Measurements from ENCODE around the gene SRSF12. TPM values are rescaled to one million over a fixed set of nuclear protein-coding genes. Genes with fewer than 3 reads are reported as not detected.

The SRSF12 gene
- total RNA-seq, 1 donor from 2014 or later, result 12.1 TPM

- no peak overlapping the region for H3K4me3 Mint-ChIP-seq (ENCODE audit: unreplicated experiment)
- peaks cover 3% of the 10 kb centered on the region for H3K9me3 Mint-ChIP-seq (ENCODE audit: unreplicated experiment)
- H3K27ac Mint-ChIP-seq (ENCODE audit: unreplicated experiment), result no peak overlapping the region
- no peak for DNase-seq
- no peaks in the 10 kb centered on the region for H3K27me3 Mint-ChIP-seq (ENCODE audit: unreplicated experiment)
- peaks cover 7% of the 10 kb centered on the region for H3K4me1 Mint-ChIP-seq (ENCODE audit: low read depth, unreplicated experiment)
- H3K36me3 Mint-ChIP-seq (ENCODE audit: unreplicated experiment), result no peaks in the 10 kb centered on the region
- no peak for TF ChIP-seq CTCF (IDR thresholded peaks at IDR 0.05; ENCODE audit: partially characterized antibody, unreplicated experiment)
These were observed 59.2 kb downstream of the SRSF12 start for GRCh38 chr6:89058627-89059026.

GRCh38 chr6:89057759-89058158, 60.1 kb downstream of the SRSF12 start:
- Mint-ChIP-seq H3K4me3 (ENCODE audit: unreplicated experiment) (no peak overlapping the region), H3K27ac (ENCODE audit: unreplicated experiment) (no peak overlapping the region), H3K9me3 (ENCODE audit: unreplicated experiment) (no peaks in the 10 kb centered on the region), H3K27me3 (ENCODE audit: unreplicated experiment) (no peaks in the 10 kb centered on the region), H3K4me1 (ENCODE audit: low read depth, unreplicated experiment) (peaks cover 7% of the 10 kb centered on the region), H3K36me3 (ENCODE audit: unreplicated experiment) (no peaks in the 10 kb centered on the region)
- TF ChIP-seq CTCF (IDR thresholded peaks at IDR 0.05; ENCODE audit: partially characterized antibody, unreplicated experiment), result no peak
- no peak for DNase-seq

GRCh38 chr6:89054208-89054607, 63.7 kb downstream of the SRSF12 start:
- H3K9me3 Mint-ChIP-seq (ENCODE audit: unreplicated experiment), result no peaks in the 10 kb centered on the region
- H3K36me3 Mint-ChIP-seq (ENCODE audit: unreplicated experiment), result no peaks in the 10 kb centered on the region
- no peak overlapping the region for H3K4me3 Mint-ChIP-seq (ENCODE audit: unreplicated experiment)
- DNase-seq, result no peak
- no peaks in the 10 kb centered on the region for H3K27me3 Mint-ChIP-seq (ENCODE audit: unreplicated experiment)
- no peak for TF ChIP-seq CTCF (IDR thresholded peaks at IDR 0.05; ENCODE audit: partially characterized antibody, unreplicated experiment)
- H3K27ac Mint-ChIP-seq (ENCODE audit: unreplicated experiment), result no peak overlapping the region
- H3K4me1 Mint-ChIP-seq (ENCODE audit: low read depth, unreplicated experiment), result peaks cover 7% of the 10 kb centered on the region

- H3K27ac Mint-ChIP-seq (ENCODE audit: unreplicated experiment), result no peak overlapping the region
- DNase-seq, result no peak
- no peaks in the 10 kb centered on the region for H3K4me1 Mint-ChIP-seq (ENCODE audit: low read depth, unreplicated experiment)
- H3K36me3 Mint-ChIP-seq (ENCODE audit: unreplicated experiment), result no peaks in the 10 kb centered on the region
- TF ChIP-seq CTCF (IDR thresholded peaks at IDR 0.05; ENCODE audit: partially characterized antibody, unreplicated experiment), result no peak
- H3K9me3 Mint-ChIP-seq (ENCODE audit: unreplicated experiment), result no peaks in the 10 kb centered on the region
- no peak overlapping the region for H3K4me3 Mint-ChIP-seq (ENCODE audit: unreplicated experiment)
- H3K27me3 Mint-ChIP-seq (ENCODE audit: unreplicated experiment), result no peaks in the 10 kb centered on the region
These were observed 66.2 kb downstream of the SRSF12 start for GRCh38 chr6:89051676-89052075.

- H3K4me1 Mint-ChIP-seq (ENCODE audit: low read depth, unreplicated experiment), result no peaks in the 10 kb centered on the region
- no peaks in the 10 kb centered on the region for H3K9me3 Mint-ChIP-seq (ENCODE audit: unreplicated experiment)
- no peak overlapping the region for H3K27ac Mint-ChIP-seq (ENCODE audit: unreplicated experiment)
- no peak overlapping the region for H3K4me3 Mint-ChIP-seq (ENCODE audit: unreplicated experiment)
- H3K27me3 Mint-ChIP-seq (ENCODE audit: unreplicated experiment), result no peaks in the 10 kb centered on the region
- DNase-seq, result no peak
- no peaks in the 10 kb centered on the region for H3K36me3 Mint-ChIP-seq (ENCODE audit: unreplicated experiment)
- no peak for TF ChIP-seq CTCF (IDR thresholded peaks at IDR 0.05; ENCODE audit: partially characterized antibody, unreplicated experiment)
These were observed 67.2 kb downstream of the SRSF12 start for GRCh38 chr6:89050697-89051096.

Data from glutamatergic neuron (in vitro differentiated cells).